ENCODE measurements around the gene ADAMTS9. TPM values are rescaled to one million over a fixed set of nuclear protein-coding genes. Genes with fewer than 3 reads are reported as not detected.

ADAMTS9 gene
- total RNA-seq, 1 donor: not detected

DNA sequence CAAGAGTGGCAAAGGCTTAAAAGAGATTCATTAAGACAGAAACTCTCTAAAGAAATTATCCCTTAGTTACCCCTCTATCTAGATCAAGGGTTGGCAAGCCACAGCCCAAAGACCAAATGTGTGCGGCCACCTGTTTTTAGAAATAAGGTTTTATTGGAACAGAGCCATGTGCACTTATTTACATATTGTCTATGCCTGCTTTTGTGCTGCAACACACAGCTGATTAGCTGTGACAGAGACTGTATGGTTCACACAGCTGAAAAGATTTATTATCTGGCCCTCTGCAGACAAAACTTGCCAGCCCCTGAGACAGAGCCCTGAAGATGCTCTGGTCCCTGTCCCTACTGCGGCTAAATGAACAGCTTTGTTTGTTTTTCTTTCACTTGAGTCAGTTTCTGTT lies 88.1 kb downstream of the ADAMTS9 start:
- Histone ChIP-seq H3K4me3 (ENCODE audit: low read length) (no peak overlapping the region), H3K4me1 (ENCODE audit: insufficient read depth, low read length) (no peaks in the 10 kb centered on the region), H3K27me3 (ENCODE audit: insufficient read depth, low read length) (no peaks in the 10 kb centered on the region), H3K9me3 (ENCODE audit: low read depth, low read length) (no peaks in the 10 kb centered on the region)

DNA sequence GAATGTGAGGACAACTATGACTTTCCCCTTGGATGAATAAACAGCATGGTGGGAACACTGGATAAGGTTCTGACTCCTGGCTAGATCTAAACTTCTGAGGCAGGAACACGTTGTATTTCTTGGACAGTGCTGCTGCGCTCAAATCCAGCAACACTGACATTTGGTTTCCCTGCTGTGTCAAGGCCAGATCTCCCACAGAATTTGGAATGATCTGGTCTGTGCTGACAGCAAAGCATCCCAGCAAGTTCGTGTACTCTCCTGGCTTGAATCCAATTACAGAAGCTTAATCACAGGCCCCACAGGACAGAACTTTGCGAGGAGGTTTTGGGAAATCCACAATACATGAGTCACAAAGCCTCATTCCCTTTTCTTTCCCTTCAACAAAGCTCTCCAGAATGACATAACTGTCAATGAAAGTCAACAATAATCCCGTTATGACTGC lies 92.5 kb downstream of the ADAMTS9 start:
- H3K4me3 ChIP-seq (ENCODE audit: low read length): no peak overlapping the region
- H3K27me3 ChIP-seq (ENCODE audit: insufficient read depth, low read length): no peaks in the 10 kb centered on the region
- H3K4me1 ChIP-seq (ENCODE audit: insufficient read depth, low read length): no peaks in the 10 kb centered on the region
- no peaks in the 10 kb centered on the region for H3K9me3 ChIP-seq (ENCODE audit: low read depth, low read length)

DNA sequence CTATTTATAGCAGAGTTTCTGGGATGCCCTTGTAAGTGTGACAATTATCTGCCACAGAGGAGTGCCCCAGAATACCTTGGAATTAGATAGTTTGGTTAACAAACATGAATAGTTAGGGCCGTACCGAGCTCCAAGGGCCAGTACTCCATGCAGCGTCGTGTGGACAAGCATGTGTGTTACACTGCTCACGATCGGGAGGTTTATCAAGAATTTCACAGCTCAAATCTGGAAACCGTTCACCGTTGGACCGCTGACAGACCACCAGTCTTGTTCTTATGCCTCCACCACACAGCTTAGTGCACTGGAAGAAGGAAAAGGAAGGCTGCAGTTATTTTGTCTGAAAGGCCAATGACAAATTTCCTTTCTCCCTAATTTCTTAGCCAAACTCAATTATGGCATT lies 93.7 kb downstream of the ADAMTS9 start:
- no peak overlapping the region for H3K4me3 ChIP-seq (ENCODE audit: low read length)
- H3K27me3 ChIP-seq (ENCODE audit: insufficient read depth, low read length): no peaks in the 10 kb centered on the region
- no peaks in the 10 kb centered on the region for H3K4me1 ChIP-seq (ENCODE audit: insufficient read depth, low read length)
- H3K9me3 ChIP-seq (ENCODE audit: low read depth, low read length): no peaks in the 10 kb centered on the region

DNA sequence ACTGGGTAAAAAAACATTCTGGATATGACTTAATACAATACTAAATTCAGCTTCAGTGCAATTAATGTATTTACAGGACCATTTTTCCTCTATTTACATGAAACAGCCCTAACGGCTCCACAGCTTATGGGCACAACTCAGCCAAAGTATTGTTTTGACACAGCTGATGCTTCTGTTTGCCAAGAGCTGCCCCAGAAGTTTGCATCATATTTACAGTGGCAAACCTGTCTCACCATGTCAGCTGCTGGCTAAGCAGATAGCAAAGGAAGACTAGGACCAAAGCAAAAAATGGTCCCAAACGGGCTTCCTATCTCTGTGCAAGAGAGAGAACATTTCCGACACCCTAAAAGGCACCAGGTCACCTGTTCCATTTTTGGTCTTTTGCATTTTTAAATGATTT lies 94.5 kb downstream of the ADAMTS9 start:
- no peaks in the 10 kb centered on the region for H3K9me3 ChIP-seq (ENCODE audit: low read depth, low read length)
- no peak overlapping the region for H3K4me3 ChIP-seq (ENCODE audit: low read length)
- H3K27me3 ChIP-seq (ENCODE audit: insufficient read depth, low read length): no peaks in the 10 kb centered on the region
- no peaks in the 10 kb centered on the region for H3K4me1 ChIP-seq (ENCODE audit: insufficient read depth, low read length)

DNA sequence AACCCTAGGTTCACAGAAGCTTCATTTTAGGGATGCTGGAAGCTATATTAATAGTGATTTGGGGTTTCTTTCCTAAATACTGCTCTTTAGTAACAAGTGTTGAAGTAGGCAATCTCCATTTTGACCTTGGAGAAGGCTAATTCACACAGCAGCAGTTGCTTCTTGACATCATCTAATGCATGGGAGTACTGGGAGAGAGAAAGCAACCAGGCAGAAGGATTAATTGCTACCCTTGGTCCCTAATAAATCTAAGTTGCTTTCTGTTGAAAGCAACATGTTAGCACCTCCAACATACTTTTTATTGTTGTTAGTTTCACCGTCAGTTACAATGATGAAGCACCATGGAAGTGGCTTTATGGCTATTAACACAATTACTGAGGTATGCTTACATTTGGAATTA lies 96.2 kb downstream of the ADAMTS9 start:
- no peak overlapping the region for H3K4me3 ChIP-seq (ENCODE audit: low read length)
- no peaks in the 10 kb centered on the region for H3K9me3 ChIP-seq (ENCODE audit: low read depth, low read length)
- H3K4me1 ChIP-seq (ENCODE audit: insufficient read depth, low read length): no peaks in the 10 kb centered on the region
- no peaks in the 10 kb centered on the region for H3K27me3 ChIP-seq (ENCODE audit: insufficient read depth, low read length)

DNA sequence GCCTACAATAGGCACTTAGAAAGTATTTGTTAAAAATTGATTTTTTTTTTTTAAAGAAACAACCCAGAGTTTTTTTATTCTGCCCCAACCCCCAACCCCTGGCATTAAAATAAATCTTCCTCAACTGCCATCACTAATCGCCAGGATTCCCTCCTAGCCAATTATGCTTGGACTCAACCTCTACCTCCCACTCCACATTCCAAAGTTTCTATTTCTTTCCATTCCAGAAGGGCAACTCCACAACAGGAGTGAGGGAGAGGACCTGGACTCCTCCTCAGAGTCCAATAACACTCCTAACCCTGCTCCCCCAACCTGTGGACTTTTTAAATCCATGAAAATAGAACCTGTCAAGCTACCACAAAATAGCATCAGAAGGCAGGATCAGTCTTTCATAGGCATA lies 99.4 kb downstream of the ADAMTS9 start:
- Histone ChIP-seq H3K4me1 (ENCODE audit: insufficient read depth, low read length) (no peaks in the 10 kb centered on the region), H3K9me3 (ENCODE audit: low read depth, low read length) (no peaks in the 10 kb centered on the region), H3K27me3 (ENCODE audit: insufficient read depth, low read length) (no peaks in the 10 kb centered on the region), H3K4me3 (ENCODE audit: low read length) (no peak overlapping the region)

DNA sequence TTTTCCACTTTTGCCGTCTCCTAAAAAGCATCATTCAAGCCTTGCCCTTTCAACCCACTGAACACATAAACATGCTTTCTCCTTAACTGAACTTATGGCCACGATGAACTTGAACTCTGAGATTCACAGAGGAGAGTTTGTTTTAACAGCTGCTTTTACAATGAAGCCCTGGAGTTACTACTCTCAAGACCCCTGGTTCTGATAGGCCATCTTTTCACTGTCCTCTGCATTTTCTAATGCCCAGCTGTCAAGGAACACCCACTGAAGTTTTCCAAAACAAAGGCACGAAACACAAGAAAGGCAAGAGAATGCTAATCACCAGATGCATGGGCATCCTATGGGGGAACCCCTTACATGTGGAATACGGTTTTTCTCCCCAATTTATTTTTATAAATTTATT lies 100.8 kb downstream of the ADAMTS9 start:
- Histone ChIP-seq H3K27me3 (ENCODE audit: insufficient read depth, low read length) (no peaks in the 10 kb centered on the region), H3K9me3 (ENCODE audit: low read depth, low read length) (no peaks in the 10 kb centered on the region), H3K4me3 (ENCODE audit: low read length) (no peak overlapping the region), H3K4me1 (ENCODE audit: insufficient read depth, low read length) (no peaks in the 10 kb centered on the region)

DNA sequence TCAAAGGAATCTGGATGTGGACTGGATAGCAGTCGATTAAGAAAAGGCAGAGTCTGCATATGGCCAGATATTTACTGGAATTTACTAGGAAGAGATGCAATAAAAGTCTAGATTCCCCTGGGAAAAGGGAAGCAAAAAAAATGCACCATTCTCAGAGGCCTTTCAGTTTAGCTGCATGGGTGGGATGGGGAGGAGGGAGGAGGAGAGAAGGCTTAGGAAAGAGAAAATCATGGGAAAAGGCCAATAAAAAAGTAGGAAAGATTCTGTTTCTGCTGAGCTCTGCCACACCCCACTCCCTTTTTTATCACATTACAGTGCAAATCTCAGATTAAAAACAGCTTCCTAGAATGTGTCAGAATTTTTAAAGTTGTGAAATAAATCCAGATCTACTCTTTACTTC lies 103.6 kb downstream of the ADAMTS9 start:
- H3K27me3 ChIP-seq (ENCODE audit: insufficient read depth, low read length): no peaks in the 10 kb centered on the region
- H3K9me3 ChIP-seq (ENCODE audit: low read depth, low read length): no peaks in the 10 kb centered on the region
- H3K4me1 ChIP-seq (ENCODE audit: insufficient read depth, low read length): no peaks in the 10 kb centered on the region
- no peak overlapping the region for H3K4me3 ChIP-seq (ENCODE audit: low read length)

DNA sequence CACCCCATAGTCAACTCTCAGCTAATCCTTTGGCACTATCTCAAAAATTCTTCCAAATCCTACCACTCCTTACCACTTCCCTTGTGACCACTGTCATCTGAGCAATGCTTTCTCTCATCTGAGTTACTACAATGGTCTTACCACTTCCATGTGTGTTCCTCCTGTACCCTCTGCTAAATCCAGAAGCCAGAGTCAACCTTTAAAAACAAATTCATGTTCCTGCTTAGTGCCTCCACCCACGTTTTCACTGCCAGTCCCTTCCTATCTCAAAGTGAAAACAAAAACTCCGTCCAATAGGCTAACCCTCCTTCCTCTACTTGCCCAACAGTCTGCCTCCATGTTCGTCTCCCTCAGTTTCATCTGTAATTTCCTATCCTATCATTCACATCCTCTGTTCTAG lies 109.0 kb downstream of the ADAMTS9 start:
- Histone ChIP-seq H3K4me3 (ENCODE audit: low read length) (no peak overlapping the region), H3K9me3 (ENCODE audit: low read depth, low read length) (no peaks in the 10 kb centered on the region), H3K27me3 (ENCODE audit: insufficient read depth, low read length) (no peaks in the 10 kb centered on the region), H3K4me1 (ENCODE audit: insufficient read depth, low read length) (no peaks in the 10 kb centered on the region)

DNA sequence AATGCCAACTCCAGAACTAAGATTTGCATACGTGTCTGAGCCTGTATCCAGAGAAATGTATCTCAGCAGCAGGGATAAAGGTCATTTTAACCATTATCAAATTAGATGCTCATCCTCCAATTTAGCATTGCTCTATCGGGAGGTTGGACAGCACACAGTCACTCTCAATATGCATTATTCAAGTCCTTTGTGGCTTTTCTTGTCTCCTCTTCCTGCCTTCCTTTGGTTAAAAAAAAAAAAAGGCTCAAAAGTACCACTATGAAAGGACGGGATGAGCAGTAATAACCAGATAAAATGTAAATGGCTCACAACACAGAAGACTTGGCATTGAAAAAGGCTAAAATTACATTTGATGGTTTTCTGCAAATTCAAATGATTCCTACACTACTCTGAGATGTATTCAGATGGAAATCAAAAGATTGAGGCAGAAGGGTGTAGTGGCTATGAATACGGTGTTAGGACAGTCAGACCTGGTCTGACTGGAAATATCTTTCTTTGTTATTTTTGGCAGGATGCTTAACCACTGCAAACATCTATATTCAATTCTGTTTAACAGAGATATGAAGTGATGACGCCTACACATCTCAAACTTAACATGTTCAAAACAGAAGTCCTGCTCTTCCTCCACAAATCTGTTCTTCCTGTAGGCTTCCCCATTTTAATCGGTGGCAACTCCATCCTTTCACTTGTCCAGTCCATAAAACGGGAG lies 109.6 kb downstream of the ADAMTS9 start:
- no peaks in the 10 kb centered on the region for H3K27me3 ChIP-seq (ENCODE audit: insufficient read depth, low read length)
- no peak overlapping the region for H3K4me3 ChIP-seq (ENCODE audit: low read length)
- no peaks in the 10 kb centered on the region for H3K9me3 ChIP-seq (ENCODE audit: low read depth, low read length)
- no peaks in the 10 kb centered on the region for H3K4me1 ChIP-seq (ENCODE audit: insufficient read depth, low read length)

DNA sequence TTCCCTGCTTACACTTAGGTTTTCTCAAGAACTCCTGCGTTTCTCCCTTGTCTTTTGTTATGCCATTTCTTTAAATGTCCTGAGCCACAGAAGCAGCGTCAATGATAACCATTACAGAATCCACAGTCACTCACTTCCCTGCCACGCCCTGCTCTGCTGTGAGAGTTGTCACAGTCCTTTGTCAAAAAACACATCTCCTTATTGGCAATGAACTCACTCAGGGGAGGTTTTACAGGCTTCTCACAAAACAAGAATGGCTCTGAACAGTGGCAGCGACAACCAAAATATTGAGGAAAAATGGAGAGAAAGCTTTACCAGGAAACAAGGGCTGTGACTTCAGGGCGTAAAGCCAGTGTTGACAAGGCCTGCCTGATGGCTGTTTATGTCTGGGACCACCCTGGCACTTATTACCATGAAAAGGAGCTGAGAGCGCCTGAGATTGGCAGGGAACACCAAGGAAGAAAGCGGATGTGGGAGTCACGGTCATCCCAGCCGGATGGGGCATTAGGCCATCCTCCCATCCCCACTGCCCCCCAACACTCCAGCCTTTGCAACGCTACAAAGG lies 111.5 kb downstream of the ADAMTS9 start:
- Histone ChIP-seq H3K4me1 (ENCODE audit: insufficient read depth, low read length) (no peaks in the 10 kb centered on the region), H3K9me3 (ENCODE audit: low read depth, low read length) (no peaks in the 10 kb centered on the region), H3K27me3 (ENCODE audit: insufficient read depth, low read length) (no peaks in the 10 kb centered on the region), H3K4me3 (ENCODE audit: low read length) (no peak overlapping the region)

DNA sequence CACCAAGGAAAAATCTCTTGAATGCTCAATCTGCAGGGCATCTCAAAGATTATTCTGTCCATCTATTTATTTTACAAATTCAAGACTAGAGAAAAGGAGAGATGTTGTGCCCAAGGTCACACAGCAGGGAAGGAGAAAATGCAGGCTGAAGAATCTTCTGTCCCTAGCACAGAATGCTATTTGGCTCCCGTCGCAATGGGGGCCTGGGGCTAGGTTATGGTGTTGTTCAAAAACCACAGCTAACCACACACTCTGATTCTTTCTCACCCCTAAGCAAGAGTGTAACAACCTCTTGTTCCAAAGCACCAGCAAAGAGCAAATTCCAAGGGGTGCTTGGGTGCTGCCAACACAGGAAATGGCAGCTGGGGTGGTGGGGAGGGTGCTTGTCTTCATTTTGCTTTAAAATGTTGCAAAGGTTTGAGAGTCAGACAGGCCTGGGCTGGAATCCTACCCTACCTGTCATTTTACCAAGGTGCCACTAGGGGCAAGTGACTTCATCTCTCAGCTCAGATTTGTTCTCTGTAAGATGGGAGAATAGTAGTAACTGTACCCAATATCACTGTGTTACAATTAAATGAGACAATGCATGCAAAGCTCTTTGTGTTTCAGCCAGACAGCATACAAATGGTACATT lies 112.5 kb downstream of the ADAMTS9 start:
- Histone ChIP-seq H3K4me1 (ENCODE audit: insufficient read depth, low read length) (no peaks in the 10 kb centered on the region), H3K4me3 (ENCODE audit: low read length) (no peak overlapping the region), H3K27me3 (ENCODE audit: insufficient read depth, low read length) (no peaks in the 10 kb centered on the region), H3K9me3 (ENCODE audit: low read depth, low read length) (no peaks in the 10 kb centered on the region)

DNA sequence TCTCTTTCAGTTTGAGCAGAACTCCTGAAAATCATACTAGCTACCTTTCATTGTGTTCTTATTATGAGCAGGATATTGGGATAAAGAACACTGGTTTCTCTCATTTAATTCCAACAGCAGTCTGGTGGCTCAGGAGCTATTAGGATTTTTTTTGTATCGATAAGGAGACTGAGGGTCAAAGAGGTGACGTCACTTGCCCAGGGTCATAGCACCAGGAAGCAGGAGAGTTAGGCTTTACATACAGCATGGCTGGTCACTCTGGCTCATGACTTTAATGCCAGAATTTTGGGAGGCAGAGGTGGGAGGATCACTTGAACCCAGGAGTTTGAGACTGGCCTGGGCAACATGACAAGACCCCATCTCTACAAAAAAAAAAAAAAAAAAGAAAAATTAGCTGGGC lies 113.6 kb downstream of the ADAMTS9 start:
- H3K27me3 ChIP-seq (ENCODE audit: insufficient read depth, low read length): no peaks in the 10 kb centered on the region
- H3K9me3 ChIP-seq (ENCODE audit: low read depth, low read length): no peaks in the 10 kb centered on the region
- H3K4me1 ChIP-seq (ENCODE audit: insufficient read depth, low read length): no peaks in the 10 kb centered on the region
- H3K4me3 ChIP-seq (ENCODE audit: low read length): no peak overlapping the region

DNA sequence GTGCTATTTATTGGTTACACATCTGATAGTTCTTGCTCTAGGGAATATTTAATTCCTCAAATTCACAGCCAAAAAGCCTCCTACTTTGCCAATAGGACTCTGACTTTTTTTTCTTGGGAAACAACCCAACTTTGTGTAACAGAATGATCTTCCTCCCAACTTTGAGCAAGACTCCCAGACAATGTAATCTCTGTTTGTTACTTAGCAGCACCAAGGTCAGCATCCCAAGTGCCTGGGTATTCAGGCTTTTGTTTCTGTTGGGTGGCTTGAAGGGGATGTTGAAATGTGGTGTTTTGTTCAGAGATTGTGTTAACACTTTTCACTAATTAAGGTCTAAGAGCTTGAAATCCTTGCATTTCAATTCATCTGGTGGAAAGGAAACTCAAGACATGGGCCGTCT lies 115.8 kb downstream of the ADAMTS9 start:
- H3K4me3 ChIP-seq (ENCODE audit: low read length): no peak overlapping the region
- H3K9me3 ChIP-seq (ENCODE audit: low read depth, low read length): no peaks in the 10 kb centered on the region
- H3K4me1 ChIP-seq (ENCODE audit: insufficient read depth, low read length): no peaks in the 10 kb centered on the region
- no peaks in the 10 kb centered on the region for H3K27me3 ChIP-seq (ENCODE audit: insufficient read depth, low read length)

DNA sequence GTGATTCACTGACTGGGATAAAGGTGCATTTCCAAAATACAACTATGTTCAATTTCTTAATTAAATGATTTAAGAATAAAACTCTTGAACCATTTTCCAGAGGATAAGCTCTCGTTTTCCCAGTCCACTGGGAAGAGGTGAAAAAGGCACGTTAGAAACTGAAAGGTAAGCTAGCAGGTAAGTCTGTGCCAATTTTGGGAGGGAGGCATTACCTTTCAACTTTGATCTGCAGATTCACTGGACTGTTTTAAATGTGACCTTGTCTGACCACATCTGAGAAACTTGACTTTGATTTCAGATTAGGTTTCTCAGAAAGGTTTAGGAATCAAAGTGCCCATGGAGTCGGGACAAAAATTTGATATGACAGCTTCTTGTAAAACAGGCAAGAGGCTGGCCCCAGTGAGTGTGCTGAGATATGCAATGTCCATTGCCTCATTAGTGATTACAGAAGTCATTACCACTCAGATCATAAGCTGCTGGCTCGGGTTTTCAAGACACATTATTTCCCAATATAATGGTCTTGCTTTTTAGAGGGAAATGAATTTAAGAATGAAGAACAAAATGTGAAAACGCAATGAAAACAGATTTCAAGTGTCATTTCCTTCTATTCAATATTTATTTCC lies 118.8 kb downstream of the ADAMTS9 start:
- no peak overlapping the region for H3K4me3 ChIP-seq (ENCODE audit: low read length)
- no peaks in the 10 kb centered on the region for H3K9me3 ChIP-seq (ENCODE audit: low read depth, low read length)
- H3K27me3 ChIP-seq (ENCODE audit: insufficient read depth, low read length): no peaks in the 10 kb centered on the region
- H3K4me1 ChIP-seq (ENCODE audit: insufficient read depth, low read length): no peaks in the 10 kb centered on the region
